HG02588 (cell line): ENCODE data around the gene TPPP.
"Not testable (repeated sequence)": the region's sequence is repeated elsewhere in the genome, so short reads cannot be mapped to it uniquely, and the experiment has no call there.

Source experiments
- ATAC-seq: cut with Tn5 transposase; IDR thresholded peaks from one replicate; pipeline ENCODE4 v1.9.1; 2021; ENCODE audit warnings: mild to moderate bottlenecking, moderate library complexity; ENCODE audit not compliant: unreplicated experiment

Gene TPPP

DNA sequence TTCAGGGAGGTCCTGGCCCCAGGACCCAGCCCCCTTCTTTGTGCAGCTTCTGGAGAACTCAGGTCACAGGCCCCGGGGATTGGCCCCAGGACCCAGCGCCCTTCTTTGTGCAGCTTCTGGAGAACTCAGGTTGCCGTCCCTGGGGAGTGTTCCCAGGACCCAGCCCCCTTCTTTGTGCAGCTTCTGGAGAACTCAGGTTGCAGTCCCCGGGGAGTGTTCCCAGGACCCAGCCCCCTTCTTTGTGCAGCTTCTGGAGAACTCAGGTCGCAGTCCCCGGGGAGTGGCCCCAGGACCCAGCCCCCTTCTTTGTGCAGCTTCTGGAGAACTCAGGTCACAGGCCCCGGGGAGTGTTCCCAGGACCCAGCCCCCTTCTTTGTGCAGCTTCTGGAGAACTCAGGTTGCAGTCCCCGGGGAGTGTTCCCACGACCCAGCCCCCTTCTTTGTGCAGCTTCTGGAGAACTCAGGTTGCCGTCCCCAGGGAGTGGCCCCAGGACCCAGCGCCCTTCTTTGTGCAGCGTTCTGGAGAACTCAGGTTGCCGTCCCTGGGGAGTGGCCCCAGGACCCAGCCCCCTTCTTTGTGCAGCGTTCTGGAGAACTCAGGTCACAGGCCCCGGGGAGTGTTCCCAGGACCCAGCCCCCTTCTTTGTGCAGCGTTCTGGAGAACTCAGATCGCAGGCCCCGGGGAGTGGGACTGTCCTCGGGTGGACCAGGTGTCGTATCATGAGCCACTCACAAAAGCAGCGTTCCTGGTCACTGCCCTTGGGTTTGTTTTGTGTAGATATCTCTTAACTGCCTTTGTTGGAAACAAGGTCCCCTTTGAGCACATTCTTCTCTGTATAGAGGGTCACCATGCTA is 64.6 kb downstream of the TPPP start:
- ATAC-seq = not testable (repeated sequence)

- no peak for ATAC-seq
Observed at GRCh38 chr5:627840-628239, 65.3 kb downstream of the TPPP start.

DNA sequence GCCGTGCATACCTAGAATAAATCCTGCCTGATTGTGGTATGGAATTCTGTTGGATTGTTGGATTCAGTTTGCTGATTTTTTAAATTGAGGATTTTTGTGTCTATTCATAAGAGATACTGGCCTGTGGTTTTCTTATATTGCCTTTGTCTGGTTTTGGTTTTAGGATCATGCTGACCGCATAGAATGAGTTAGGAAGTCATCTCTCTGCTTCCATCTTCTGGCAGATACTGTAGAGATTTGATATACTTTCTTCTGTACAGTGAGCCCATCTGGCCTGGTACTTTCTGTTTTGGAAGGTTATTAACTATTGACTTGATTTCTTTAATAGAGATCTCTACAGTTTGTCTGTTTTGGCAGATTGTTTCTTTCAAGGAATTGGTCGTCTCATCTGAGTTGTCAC is 66.3 kb downstream of the TPPP start:
- ATAC-seq = no peak

GRCh38 chr5:625516-625915 is 67.6 kb downstream of the TPPP start:
- ATAC-seq = no peak

- ATAC-seq = no peak
Observed at GRCh38 chr5:624951-625230, 68.3 kb downstream of the TPPP start.

DNA sequence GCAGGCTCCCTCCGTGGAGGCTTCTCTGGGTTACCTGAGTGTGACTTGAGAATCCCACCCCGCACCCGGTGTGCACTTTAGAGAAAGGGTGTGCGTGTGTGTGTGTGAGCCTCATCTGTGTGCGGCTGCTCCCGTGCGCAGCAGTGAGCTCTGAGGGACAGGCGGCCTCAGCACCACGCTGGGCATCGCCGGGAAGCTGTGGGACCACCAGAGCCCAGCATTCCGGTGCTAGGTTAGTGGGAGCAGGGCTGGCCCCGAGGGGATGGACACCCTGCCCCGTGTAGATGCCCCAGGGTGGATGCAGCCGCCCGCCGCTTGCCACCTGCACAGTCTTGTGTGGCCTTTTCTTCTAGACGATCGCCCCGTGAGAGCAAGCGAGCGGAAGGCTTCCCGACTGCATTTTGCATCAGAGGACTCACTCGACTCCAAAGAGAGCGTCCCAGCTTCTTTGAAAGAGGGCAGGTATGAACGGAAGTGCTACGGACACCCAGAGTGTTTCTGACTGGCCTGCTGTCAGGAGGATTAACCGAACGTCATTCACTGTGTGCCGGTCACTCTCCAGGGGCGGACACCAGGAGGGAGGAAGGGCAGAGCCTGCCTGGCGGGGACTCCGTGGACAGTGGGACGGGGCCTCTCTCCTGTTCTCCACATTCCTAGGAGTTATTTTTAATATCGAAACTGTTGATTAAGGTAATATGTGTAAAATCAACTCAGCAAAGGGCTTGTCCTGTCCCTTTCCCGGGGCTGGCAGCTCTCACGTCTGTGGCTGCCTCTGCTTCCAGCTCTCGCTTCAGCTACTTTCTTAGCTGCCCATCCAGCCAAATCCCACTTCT is 68.8 kb downstream of the TPPP start:
- ATAC-seq = no peak

DNA sequence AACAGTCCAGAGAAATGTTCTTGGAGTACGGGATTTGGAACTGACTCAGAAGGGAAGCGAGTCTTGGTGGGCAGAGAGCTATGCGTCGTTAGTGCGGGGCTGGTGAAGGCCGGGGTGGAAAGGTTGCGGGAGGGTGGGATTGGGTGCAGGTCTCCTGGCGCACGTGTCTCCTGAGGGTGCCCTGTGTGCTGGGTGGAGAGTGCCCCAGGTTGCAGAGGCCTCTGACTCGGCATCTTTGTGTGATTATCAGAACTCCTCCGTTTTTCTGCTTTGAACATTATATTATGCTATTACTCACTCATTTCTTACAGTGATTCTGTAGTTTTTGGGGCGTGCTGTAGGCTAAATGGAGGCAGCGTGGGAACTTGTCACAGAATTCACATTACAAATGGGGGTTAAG is 69.6 kb downstream of the TPPP start:
- ATAC-seq = no peak

- no peak for ATAC-seq
Observed at GRCh38 chr5:622946-623522, 70.1 kb downstream of the TPPP start.

GRCh38 chr5:622359-622758 is 70.8 kb downstream of the TPPP start:
- ATAC-seq = no peak

DNA sequence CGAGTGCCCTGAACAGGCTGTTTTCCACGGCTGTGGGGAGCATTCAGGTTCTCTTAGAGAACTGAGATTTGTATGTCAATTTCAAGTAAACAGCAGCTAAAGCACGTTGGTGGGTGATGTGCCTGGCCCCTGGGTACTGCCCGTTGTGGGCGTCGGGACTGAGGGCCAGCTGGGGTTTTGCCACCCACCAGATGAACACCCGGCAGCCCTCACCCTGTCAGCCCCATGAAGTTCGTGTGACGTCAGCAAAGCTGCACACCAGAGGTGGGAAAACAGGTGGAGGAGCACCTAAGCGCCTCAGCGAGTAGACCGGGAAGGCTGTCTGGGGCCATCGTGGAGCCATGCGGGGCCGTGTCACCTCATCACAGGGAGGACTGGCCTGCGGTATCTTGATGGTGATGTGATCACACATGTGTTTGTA is 71.8 kb downstream of the TPPP start:
- no peak for ATAC-seq

DNA sequence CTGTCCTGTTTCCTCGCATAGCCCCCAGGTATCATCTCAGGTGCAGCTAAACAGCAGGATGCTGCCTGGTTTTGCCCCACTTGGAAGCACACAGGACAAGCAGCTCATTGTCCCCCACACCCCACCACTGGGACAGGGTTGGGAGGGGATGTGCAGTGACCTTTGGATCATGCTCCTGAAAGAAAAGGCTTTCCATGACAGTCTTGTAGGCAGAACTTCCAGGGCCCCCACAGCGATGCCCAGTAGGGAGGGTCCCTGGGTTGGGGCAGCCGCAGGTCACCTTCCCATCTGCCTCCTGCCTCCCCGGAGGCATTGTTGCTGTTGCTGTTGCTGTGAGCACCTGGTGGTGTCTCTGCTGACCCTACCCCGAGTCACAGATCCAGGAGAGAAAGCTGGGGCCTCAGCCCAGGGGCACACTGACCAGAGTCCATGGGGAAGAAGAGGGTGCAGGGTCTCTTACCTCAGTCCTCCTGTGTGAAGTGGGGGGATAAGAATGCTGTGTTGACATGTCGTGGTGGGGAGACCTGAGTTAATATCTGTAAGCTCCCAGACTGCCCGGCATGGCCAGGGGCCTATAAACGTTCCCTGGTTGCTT is 72.5 kb downstream of the TPPP start:
- no peak for ATAC-seq

GRCh38 chr5:620152-620551 is 73.0 kb downstream of the TPPP start:
- ATAC-seq = no peak

DNA sequence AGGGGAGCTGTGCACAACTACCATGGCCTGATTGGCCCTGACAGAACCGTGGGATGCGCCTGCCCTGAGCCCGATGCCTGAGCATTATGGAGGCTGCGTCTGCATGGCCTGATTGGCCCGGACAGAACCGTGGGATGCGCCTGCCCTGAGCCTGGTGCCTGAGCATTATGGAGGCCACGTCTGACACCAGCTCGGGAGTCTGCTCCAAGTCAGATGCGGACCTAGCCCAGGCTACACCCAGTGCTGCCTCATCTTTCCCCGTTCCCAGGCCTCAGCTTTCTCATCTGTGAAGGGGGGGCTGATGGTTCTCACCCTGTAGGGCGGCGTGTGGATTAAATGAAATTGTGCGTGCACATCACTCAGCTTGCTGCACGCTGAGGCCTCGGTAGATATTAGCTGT is 73.7 kb downstream of the TPPP start:
- no peak for ATAC-seq

DNA sequence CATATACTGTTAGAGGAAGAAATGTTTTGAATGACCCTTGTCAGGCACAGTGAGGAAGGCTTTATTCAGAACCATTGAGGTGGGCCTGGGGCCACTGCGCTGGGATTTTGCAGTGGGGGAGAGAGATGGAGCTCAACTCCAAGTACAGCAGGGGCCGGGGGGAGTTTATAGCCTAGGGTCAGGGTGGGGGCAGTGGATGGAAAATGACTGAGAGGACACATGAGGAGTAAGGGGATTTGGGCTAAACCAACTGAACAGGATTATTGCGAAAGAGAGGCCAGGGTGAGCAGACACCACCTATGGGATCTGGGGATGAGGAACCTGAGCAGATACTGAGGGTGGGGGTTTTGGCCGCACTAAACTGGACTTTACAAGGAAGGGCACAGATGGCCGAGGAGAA is 74.7 kb downstream of the TPPP start:
- ATAC-seq = no peak

DNA sequence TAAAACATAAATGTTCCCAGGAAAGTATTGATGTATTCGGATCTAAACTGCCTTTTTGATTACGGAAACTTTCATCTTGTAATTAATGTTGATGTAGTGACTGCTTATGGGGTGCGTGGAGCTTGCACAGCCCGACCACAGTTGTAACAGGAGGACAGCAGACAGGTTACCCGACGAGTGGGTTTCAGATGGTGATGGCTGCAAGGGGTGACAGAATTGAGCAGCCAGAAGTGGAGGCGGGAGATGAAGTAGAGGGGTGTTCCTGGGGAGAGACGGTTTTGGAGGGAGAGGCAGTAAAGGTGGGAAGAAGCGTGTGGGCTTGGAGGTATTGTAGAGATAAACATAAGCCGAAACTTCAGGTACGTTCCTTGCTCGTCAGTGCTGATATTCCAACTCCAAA is 75.3 kb downstream of the TPPP start:
- no peak for ATAC-seq

DNA sequence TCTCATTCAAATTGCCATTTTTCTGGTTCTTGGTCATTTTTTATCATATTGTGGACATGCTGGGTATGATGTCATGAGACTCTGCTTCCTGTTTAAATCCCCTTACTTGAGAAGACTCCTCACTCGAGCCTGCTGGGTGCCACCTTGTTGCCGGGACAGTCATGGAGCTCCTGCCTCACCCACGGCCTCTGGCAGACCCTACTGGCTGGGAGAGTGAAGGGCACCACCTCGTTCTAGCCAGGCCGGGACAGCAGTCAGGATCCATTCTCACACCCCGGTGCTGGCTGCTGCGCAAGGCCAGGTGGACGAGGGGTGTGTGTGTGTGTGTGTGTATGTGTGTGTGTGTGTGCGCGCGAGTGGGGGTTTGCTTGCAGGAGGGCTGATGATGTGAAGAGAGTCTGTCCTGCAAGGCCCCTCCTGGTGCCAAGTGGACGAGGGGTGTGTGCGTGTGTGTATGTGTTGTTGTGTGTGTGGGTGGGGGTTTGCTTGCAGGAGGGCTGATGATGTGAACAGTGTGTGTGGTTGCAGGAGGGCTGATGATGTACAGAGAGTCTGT is 76.6 kb downstream of the TPPP start:
- ATAC-seq = no peak

GRCh38 chr5:612498-613424 is 80.4 kb downstream of the TPPP start:
- ATAC-seq = peak; percentile 27

DNA sequence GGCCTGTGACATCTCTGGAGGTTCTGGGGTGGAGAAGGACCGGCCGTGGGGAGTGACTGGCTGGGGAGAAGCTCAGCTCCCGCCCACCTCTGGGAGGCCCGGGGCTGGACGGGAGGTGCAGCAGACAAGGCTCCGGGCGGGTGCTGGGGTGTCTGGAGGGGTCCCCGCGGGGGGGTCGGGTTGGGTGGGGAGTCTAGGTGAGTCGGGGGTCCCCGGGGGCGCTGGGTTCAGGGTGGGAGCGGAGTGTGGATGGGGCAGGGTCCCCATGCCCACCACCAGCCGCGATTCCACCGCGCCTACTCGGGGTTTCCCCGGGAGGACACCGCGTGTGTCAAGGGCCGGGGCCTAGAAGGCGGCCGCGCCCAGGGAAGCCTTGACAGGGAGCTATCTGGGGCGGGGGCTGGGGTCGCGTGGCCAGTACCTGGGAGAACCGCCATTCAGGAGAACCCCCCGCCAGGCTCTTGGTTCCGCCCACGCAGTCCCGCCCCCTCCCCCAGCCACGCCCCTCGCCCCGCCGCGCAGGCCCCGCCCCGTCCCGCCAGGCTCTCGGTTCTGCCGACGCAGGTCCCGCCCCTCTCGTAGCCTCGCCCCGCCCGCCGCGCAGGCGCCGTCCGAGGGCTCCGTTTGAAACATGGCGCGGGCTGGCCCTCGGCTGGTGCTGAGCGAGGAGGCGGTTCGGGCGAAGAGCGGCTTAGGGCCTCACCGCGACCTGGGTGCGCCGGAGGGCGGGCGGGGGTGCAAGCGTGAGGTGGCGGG is 81.2 kb downstream of the TPPP start, which contains the start of gene CEP72:
Gene CEP72, plus strand, starts transcription at position 610 of the 756 bp plus-strand sequence. Its CDS starts 22 bp downstream, at position 632.
- peak; percentile 80 for ATAC-seq
